Ammon's horn (tissue), 1 donor: ENCODE results near the gene MAGEA2B.
"Not testable (repeated sequence)": the region's sequence is repeated elsewhere in the genome, so short reads cannot be mapped to it uniquely, and the experiment has no call there.

Experiments
- DNase-seq: peaks from one replicate; pipeline ENCODE4 v3.0.0-alpha.2; 2016; ENCODE audit warnings: low spot score

MAGEA2B gene

GRCh38 chrX:152758918-152759317 is 44.5 kb downstream of the MAGEA2B start, which contains the start of gene CSAG3:
TSS of gene CSAG3 (plus strand) at chrX:152759218.
- DNase-seq: not testable (repeated sequence)

- DNase-seq: not testable (repeated sequence)
Observed at GRCh38 chrX:152759544-152759943, 45.1 kb downstream of the MAGEA2B start.

- DNase-seq: not testable (repeated sequence)
Observed at GRCh38 chrX:152761582-152761981, 47.2 kb downstream of the MAGEA2B start.

DNA sequence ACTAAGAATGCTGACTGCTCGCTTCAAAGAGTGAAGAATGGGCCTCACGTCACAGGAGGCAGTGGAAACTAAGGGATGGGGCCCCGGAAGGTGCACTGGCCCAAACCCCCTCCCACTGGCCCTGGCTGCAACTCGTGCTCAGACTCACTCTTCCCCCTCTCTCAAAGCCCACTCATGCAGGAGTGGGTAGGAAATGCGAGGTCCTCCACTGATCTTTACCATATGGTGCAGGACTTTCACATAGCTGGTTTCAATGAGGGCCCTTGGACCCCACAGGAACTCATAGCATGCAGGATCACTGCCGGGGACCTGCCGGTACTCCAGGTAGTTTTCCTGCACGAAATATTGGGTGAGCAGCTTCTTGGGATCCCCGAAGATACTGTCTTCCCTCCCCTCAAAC is 52.1 kb downstream of the MAGEA2B start:
- DNase-seq: not testable (repeated sequence)
